HEK293T (cell line): ENCODE data around the gene PATJ.

ENCODE experiments used
- CTCF ChIA-PET: fragments of 350-600 bp; formaldehyde crosslinking; extraction: SDS; loops from one replicate; lab custom pipeline; 2021; ENCODE audit warnings: antibody characterized with exemption, inconsistent platforms; lab: Yijun Ruan, JAX
- POLR2A ChIA-PET: fragments of 350-600 bp; formaldehyde crosslinking; extraction: SDS; loops from one replicate; lab custom pipeline; 2020; ENCODE audit warnings: antibody characterized with exemption, inconsistent platforms; lab: Yijun Ruan, JAX
- DNase-seq: peaks from one replicate; pipeline ENCODE4 v3.0.0; 2012; ENCODE audit warnings: mixed read lengths; ENCODE audit errors: extremely low spot score
- ARNT ChIP-seq: fragments of 450-650 bp; IDR thresholded peaks from 2 replicates; pipeline ENCODE4 v1.6.1; 2017; ENCODE audit warnings: mild to moderate bottlenecking
- BHLHE40 ChIP-seq: fragments of 450-650 bp; IDR thresholded peaks from 2 replicates; pipeline ENCODE4 v1.6.1; 2016; ENCODE audit warnings: mild to moderate bottlenecking, moderate library complexity, borderline replicate concordance
- CTBP1 ChIP-seq: fragments of 450-650 bp; IDR thresholded peaks from 2 replicates; pipeline ENCODE4 v1.6.1; 2016; ENCODE audit warnings: borderline replicate concordance
- ELF4 ChIP-seq: fragments of 450-650 bp; IDR thresholded peaks from 2 replicates; pipeline ENCODE4 v1.6.1; 2017; ENCODE audit warnings: antibody characterized with exemption
- FOXA1 ChIP-seq: fragments of 450-650 bp; IDR thresholded peaks from 2 replicates; pipeline ENCODE4 v1.6.1; 2016; ENCODE audit warnings: mild to moderate bottlenecking
- FOXK2 ChIP-seq: fragments of 450-650 bp; IDR thresholded peaks from 2 replicates; pipeline ENCODE4 v1.6.1; 2016; ENCODE audit warnings: mild to moderate bottlenecking
- FOXM1 ChIP-seq: fragments of 450-650 bp; IDR thresholded peaks from 2 replicates; pipeline ENCODE4 v1.6.1; 2017; ENCODE audit warnings: mild to moderate bottlenecking, borderline replicate concordance
- HDGF ChIP-seq: fragments of 450-650 bp; IDR thresholded peaks from 2 replicates; pipeline ENCODE4 v1.6.1; 2017; ENCODE audit warnings: antibody characterized with exemption, borderline replicate concordance
- L3MBTL2 ChIP-seq: fragments of 450-650 bp; conservative IDR thresholded peaks from 2 replicates; pipeline ENCODE4 v1.6.1; 2016; ENCODE audit warnings: mild to moderate bottlenecking
- LEF1 ChIP-seq: fragments of 450-650 bp; IDR thresholded peaks from 2 replicates; pipeline ENCODE4 v1.6.1; 2017; ENCODE audit warnings: mild to moderate bottlenecking, borderline replicate concordance
- NFRKB ChIP-seq: fragments of 450-650 bp; IDR thresholded peaks from 2 replicates; pipeline ENCODE4 v1.6.1; 2016; ENCODE audit warnings: mild to moderate bottlenecking, moderate library complexity
- PKNOX1 ChIP-seq: fragments of 450-650 bp; IDR thresholded peaks from 2 replicates; pipeline ENCODE4 v1.6.1; 2016
- SP1 ChIP-seq: fragments of 450-650 bp; IDR thresholded peaks from 2 replicates; pipeline ENCODE4 v1.6.1; 2017
- SUZ12 ChIP-seq: fragments of 450-650 bp; IDR thresholded peaks from 2 replicates; pipeline ENCODE4 v1.6.1; 2016; ENCODE audit warnings: mild to moderate bottlenecking
- TARDBP ChIP-seq: fragments of 450-650 bp; IDR thresholded peaks from 2 replicates; pipeline ENCODE4 v1.6.1; 2016
- ZNF384 ChIP-seq: fragments of 450-650 bp; IDR thresholded peaks from 2 replicates; pipeline ENCODE4 v1.6.1; 2016

The PATJ gene

GRCh38 chr1:62057230-62057629 is 314.9 kb downstream of the PATJ start:
- TF ChIP-seq PKNOX1 (no peak), ARNT (no peak)
- ChIA-PET CTCF (interaction anchor here (0.7 to 2.2 kb wide), 2 partner anchors 20 to 35 kb away, joined by 3 to 5 read pairs; no protein-coding TSS in a partner anchor), POLR2A (no interaction called here)
- DNase-seq: no peak

GRCh38 chr1:62057641-62058290 is 315.5 kb downstream of the PATJ start:
- ChIA-PET CTCF (interaction anchor here (0.7 to 2.2 kb wide), 3 partner anchors 21 to 36 kb away, joined by 3 to 5 read pairs (median 4); no protein-coding TSS in a partner anchor), POLR2A (no interaction called here)
- TF ChIP-seq L3MBTL2 (no peak), PKNOX1 (no peak), FOXM1 (no peak)
- DNase-seq: no peak

DNA sequence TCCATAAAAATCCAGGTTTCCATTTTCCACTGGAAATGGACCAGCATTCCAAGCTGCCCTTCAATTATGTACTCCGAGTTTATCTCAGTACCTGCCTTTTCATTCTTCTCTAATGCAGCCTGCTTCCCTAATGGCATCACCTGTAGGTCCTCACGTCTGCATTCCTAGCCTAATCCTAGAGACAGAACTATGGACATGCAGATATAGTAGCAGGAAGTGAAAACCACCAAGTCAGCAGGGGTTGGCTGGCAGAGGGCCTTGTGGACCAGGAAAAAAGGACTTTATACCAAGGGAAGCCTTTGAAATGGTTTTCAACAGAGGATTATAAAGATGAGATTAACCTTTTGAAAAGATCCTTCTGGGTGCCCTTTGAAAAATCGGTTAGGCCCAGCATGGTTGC is 316.7 kb downstream of the PATJ start:
- CTCF ChIA-PET: interaction anchor here (1.9 kb wide), 1 partner anchor 23 kb away, joined by 4 read pairs; no protein-coding TSS in a partner anchor
- POLR2A ChIA-PET: no interaction called here
- DNase-seq: no peak
- TF ChIP-seq NFRKB: no peak
- TF ChIP-seq L3MBTL2: no peak
- no peak for TF ChIP-seq PKNOX1
- no peak for TF ChIP-seq LEF1
- TF ChIP-seq SUZ12: no peak
- TF ChIP-seq SP1: no peak
- no peak for TF ChIP-seq ARNT
- no peak for TF ChIP-seq TARDBP
- no peak for TF ChIP-seq FOXA1
- no peak for TF ChIP-seq FOXK2
- TF ChIP-seq FOXM1: no peak
- TF ChIP-seq CTBP1: no peak
- no peak for TF ChIP-seq HDGF
- no peak for TF ChIP-seq ELF4
- no peak for TF ChIP-seq BHLHE40
- no peak for TF ChIP-seq ZNF384

GRCh38 chr1:62062087-62062486 is 319.8 kb downstream of the PATJ start:
- CTCF ChIA-PET: no interaction called here
- no peak for DNase-seq
- peak; percentile 74 for TF ChIP-seq ZNF384
- TF ChIP-seq PKNOX1: no peak
- no peak for TF ChIP-seq L3MBTL2
- POLR2A ChIA-PET: no interaction called here

- ChIA-PET POLR2A (no interaction called here), CTCF (interaction anchor here (1.1 kb wide), 1 partner anchor 212 kb away, joined by 3 read pairs; no protein-coding TSS in a partner anchor)
- DNase-seq: no peak
- TF ChIP-seq L3MBTL2 (no peak), ZNF384 (no peak), SUZ12 (no peak)
Observed at GRCh38 chr1:62064829-62065407, 322.6 kb downstream of the PATJ start.

DNA sequence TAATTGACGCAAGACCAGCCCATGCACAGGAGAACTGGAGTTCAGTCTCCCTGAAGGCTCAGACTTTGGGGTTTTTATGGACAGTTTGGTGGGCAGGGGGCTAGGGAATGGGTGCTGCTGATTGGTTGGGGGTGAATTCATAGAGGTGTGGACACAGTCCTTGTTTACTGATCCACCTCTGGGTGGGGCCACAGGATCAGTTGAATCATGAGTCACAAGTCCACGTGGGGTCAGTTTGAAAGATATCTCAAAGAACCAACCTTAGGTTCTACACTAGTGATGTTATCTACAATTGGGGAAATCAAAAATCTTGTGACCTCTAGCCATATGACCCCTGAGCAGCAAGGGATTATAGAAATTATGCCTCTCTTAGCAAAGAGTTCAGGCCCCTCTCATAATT is 324.4 kb downstream of the PATJ start:
- DNase-seq: no peak
- TF ChIP-seq ZNF384 (no peak), HDGF (no peak), SP1 (no peak)
- POLR2A ChIA-PET: no interaction called here
- CTCF ChIA-PET: no interaction called here

GRCh38 chr1:62068416-62068843 is 326.1 kb downstream of the PATJ start:
- no peak for DNase-seq
- TF ChIP-seq ARNT (no peak), CTBP1 (no peak), L3MBTL2 (no peak), BHLHE40 (no peak), HDGF (no peak), ELF4 (no peak), LEF1 (no peak), FOXM1 (no peak), TARDBP (no peak), SP1 (no peak), NFRKB (no peak), PKNOX1 (no peak), ZNF384 (no peak), SUZ12 (no peak)
- ChIA-PET POLR2A (no interaction called here), CTCF (interaction anchor here (1.3 kb wide), 1 partner anchor 67 kb away, joined by 3 read pairs; no protein-coding TSS in a partner anchor)
